ENCODE data around the gene PTPRT. TPM values are rescaled to one million over a fixed set of nuclear protein-coding genes. Genes with fewer than 3 reads are reported as not detected.

The PTPRT gene
- total RNA-seq, 1 donor from 2014 or later, result not detected

DNA sequence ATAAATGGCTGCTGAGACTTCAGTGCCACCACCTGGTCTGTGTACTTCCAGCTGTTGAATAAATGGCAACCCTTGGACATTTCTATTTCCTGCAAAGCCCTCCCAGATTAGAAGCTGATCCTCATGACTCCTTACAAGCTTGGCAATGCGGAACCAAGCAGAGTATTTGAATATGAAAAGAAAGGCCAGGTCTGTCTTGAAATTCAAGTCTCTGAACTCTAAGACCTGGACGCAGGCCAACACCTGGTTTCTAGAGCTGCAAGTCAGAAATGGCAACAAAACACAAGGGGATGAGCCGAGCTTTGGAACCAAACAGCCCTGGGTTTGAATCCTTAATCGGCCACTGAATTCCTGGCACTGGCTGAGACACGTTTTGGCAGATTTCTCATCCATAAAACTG lies 353.4 kb downstream of the PTPRT start:
- DNase-seq (ENCODE audit: low read depth in 2 of 2), result no peak

DNA sequence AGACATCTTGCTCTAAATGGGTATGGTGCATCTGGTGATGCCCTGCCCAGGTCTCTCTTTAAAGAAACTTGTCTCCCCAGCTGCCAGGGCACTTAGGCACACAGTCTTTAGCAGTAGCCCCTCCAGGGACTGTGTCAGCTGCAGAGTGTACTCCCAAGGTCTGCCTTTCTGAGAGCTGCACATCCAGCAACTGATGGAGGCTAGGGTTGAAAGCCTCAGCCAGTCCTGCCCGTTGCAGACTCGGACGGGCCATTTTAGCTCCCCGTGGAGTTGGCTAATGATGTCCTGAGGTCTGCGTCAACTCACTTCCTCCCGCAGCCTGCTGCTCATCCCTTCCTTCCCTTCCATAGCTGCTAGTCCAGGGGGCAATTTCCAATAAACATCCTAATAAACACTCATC lies 381.8 kb downstream of the PTPRT start:
- DNase-seq (ENCODE audit: low read depth in 2 of 2), result no peak

DNA sequence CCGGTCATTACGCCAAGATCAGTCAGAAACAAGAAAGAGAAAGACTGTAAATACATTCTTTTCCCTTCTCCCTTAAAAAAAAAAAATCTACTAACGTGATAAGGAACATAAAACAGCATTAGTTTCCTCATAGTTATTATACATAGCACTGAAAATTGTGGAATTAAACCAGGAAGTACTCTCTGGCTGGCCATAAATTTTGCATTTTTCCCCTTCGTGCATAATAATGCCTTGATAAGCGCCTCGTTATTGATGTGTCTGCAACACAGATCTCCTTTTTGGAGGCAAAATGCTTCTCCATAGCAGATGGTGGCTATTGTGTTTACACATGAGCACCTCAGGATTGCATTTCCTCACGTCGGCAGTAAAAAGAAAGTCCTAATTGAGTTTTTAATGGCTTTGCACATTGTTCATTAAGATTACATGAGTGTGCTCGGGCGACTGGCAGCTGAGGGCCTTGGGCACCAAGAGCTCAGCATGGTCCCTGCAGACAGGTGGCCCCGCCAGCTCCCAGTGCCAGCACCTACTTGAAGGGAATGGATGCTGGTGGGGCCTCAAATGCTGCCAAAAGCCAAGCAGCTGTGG lies 394.5 kb downstream of the PTPRT start:
- no peak for DNase-seq (ENCODE audit: low read depth in 2 of 2)

DNA sequence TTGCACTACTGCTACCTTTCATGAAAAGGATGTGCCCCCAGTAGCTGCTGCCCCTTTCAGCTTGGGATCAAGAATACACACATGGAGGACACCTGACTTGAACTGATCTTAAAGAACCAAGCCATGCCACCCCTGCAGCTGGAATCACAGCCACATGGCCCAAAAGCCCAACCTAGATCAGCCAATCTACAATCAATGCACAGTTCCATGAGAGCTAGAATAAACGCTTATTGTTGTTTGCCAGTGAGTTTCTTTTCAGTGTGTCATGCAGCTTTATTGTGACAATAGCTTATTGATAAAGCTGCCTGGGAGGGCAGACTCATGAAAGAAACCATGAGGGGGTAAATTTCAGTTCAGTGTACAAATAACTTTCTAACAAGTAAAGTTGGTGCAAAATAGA lies 397.7 kb downstream of the PTPRT start:
- DNase-seq (ENCODE audit: low read depth in 2 of 2), result no peak

DNA sequence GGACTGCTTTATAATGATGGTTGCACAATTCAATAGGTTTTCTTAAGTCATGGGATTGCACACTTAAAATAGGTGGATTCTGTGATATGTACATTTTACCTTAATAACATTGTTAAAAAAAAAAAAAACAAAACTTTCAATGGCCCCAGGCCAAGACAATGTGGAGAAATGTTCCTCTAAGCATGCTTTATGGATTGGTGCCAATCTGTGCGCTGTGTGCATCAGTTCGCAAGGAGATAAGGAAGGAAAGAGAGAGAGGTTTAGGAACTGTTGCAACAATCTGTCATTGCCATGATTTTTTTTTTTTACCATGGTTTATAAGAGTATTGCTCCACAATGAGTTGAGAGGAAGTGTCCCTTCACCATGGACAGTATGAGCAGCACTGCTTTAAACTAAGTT lies 399.6 kb downstream of the PTPRT start:
- DNase-seq (ENCODE audit: low read depth in 2 of 2), result no peak

DNA sequence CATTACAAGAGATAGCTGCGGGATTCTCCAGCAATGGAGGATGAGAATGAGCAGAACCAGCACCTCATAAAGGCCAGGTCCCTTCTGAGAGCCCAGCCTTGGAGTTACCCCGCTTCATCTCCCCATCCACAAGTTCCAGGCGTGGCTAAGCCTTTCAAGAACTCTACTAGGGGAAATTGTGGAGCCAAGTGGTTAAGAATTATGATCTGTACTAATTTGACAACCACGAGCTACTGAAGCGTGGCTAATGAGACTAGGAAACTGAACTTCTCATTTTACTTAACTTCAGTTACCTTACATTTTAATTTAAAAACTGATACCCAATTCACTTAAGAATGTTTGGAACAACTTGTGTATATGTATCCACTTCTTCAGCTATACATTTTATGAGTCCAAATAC lies 401.0 kb downstream of the PTPRT start:
- no peak for DNase-seq (ENCODE audit: low read depth in 2 of 2)

DNA sequence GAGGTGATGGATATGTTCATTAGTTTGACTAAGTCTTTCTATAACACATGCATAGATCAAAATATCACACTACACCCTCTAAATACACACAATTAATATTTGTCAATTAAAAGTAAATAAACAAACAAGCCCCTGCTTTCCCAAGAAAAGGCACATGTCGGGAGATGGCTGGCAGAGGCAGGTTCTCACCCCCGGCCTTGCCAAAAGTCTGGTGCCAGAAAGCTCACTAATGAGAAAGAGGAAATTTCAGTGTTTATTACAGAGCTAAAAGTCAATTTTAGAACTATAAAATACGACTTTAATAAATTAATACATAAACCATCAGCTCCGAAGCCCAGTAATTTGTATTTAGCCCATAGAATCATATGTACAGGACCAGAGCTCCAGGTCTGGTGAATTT lies 404.7 kb downstream of the PTPRT start:
- DNase-seq (ENCODE audit: low read depth in 2 of 2), result no peak

DNA sequence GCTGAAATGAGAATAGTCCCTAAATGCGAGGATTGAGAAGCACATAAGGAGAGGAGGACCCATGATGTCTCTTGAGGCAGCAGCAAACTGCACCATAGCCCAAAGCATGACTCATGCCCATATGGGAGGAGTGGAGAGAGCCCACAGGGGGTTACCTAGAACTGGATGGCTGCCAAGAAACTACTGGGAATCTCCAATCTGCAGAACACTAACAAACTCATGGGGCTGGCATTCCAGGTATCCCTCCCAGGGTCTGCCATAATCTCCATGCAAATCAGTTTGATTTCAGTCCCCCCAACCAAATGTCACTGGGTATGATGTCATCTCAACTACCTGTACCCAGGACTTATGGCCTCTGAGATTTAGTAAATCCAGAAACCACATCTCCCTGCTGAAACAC lies 410.5 kb downstream of the PTPRT start:
- no peak for DNase-seq (ENCODE audit: low read depth in 2 of 2)

DNA sequence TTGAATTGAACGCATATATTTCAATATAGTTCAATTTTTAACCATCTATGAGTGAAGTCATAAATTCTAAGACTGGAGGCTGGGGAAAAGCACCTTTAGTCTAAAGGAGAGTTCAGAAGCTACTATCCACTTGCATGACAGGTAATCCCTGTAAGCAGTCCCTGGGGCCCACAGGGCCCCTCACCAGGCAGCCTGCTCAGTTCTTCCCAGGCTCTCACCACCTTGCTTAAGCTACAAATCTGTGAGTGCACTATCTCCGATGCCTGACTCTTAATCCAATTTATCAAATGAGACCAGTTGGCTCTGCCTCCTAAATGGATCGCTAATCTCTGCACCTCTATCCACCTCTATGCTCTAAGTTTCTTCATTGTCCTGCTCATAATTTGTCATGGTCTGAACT lies 413.8 kb downstream of the PTPRT start:
- no peak for DNase-seq (ENCODE audit: low read depth in 2 of 2)

DNA sequence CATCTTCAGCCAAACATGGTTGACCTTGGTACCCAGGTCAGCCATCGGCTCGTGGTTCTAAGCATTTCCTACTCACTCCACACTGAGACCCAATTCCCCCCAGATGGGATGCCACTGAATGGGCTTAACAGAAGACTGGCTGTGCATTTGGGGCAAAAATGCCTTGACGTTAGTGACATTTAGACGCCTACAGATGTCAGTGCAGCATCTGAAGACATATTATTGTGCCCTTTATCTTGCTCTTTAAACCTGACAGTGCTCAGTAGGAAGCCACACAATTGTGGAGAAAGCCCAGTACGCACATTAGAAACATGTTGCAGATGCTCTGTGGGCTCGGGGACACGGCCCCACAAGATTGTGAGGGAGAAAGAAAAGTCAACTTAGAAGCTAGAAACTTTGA lies 414.7 kb downstream of the PTPRT start:
- no peak for DNase-seq (ENCODE audit: low read depth in 2 of 2)

DNA sequence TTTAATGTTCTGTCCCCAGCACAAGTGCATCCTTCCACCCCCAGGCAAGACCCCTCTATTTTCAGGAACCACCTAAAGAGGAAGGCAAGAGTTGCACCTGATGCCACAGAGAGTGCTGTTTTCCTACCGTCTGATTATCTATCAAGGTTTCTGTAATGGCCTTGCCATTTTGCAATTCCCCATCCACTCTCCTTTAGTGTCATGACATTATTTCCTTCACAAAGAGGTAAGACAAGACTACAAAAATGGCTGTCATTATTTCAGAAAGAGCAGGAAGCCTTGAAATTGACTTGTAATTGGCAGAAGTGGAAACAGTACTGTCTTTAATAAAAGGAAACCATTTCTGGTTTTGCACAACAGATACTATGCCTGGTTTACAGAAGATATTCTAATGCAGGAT lies 426.7 kb downstream of the PTPRT start:
- DNase-seq (ENCODE audit: low read depth in 2 of 2), result no peak

DNA sequence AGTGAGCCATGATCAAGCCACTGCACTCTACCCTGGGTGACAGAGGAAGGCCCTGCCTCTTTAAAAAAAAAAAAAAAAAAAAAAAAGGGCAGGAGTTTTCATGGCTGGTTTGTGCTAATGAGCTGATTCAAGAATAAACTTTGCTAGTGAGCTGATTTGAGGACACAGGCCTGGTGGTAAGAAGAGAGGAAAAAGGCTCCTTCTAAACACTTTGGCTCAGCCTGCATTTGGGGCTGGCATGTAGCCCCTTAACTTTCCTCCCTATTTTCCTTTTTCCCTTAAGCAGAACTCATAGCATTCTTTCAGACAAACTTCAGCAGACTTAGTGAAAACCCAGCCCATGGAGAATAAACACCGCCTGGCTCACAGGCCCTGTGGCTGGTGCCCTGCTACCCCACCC lies 432.7 kb downstream of the PTPRT start:
- DNase-seq (ENCODE audit: low read depth in 2 of 2), result no peak

DNA sequence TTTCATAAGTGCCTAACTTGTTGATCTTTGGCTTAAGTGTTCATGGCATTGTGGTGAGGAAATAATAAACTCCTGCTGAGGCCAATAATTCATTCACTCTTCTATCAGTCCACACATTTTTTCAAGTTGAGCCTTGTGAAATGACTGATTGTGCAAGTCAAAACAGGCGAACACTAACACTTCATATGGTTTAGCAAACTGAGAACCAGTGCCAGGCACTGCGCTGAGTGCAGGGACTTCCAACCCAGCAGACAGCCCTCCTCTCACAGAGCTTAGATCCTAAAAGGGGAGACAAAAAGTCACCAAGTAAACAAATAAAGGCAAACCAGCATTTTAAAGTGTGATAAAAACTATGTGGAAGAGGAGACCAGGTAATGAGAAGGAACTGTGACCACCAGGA lies 435.0 kb downstream of the PTPRT start:
- DNase-seq (ENCODE audit: low read depth in 2 of 2), result no peak

DNA sequence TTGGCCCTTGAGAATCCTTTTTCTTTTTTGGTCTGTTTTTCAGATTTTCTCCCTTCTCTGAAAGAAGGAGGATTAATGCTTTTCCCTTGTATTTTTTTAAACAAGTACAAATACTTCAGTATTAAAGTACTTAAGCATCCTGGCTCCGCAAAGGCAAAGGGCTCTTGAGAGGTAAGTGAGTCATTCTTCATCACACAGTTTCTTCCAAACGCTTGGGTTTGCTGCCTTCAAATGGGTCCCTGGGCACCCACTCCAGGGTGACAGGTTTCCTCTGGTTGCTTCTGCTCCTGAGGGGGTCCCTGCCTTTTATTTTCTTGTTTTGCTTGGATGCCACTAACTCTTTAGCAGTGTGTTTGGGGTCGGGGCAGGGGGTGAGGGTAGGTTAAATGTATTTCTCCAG lies 437.1 kb downstream of the PTPRT start:
- DNase-seq (ENCODE audit: low read depth in 2 of 2), result no peak

DNA sequence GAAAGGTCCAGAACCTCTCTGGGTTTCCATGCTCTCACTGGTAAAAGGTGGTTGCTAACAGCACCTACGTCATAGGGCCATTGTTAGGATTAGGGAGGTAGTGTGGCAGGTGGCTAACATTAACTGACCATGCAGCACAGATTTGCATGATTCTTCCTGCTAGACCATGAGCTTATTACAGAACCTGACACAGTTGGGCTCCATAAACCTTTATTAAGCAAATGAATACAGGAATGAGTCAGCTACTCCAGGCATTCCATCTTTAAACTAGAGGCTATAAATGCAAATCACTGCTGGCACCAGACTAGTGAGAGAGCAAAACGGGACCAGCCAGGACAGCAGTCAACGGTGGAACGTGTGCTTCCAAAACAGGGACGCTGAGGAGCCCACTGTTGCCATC lies 440.1 kb downstream of the PTPRT start:
- DNase-seq (ENCODE audit: low read depth in 2 of 2), result no peak

DNA sequence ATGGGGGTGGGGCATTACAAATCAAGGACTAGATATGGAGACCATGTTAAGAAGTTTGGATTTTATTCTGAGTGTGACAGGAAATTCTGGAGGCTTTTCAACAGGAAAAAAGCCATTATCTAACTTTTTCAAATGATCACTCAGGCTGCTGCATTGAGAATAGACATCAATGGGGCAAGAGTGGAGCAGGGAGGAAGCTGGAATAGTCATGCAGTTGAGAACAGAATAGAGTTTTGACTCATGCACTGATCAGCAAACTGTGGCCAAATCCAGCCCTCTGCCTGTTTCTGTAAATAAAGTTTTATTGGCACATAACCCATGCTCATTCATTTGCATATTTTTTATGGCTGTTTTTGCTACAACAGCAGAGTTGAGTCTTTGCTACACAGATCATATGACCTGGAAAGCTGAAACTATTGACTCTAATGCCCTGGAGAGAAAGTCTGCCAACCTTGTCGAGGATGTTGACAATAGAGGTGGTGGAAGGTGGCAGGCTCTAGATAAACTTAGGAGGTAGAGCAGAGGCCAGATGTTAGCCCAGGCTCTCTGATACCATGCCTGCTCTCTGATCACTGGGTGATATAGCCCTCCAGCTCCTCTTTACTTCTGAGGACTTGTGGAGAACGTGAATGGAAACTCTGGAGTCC lies 441.8 kb downstream of the PTPRT start:
- DNase-seq (ENCODE audit: low read depth in 2 of 2), result no peak

DNA sequence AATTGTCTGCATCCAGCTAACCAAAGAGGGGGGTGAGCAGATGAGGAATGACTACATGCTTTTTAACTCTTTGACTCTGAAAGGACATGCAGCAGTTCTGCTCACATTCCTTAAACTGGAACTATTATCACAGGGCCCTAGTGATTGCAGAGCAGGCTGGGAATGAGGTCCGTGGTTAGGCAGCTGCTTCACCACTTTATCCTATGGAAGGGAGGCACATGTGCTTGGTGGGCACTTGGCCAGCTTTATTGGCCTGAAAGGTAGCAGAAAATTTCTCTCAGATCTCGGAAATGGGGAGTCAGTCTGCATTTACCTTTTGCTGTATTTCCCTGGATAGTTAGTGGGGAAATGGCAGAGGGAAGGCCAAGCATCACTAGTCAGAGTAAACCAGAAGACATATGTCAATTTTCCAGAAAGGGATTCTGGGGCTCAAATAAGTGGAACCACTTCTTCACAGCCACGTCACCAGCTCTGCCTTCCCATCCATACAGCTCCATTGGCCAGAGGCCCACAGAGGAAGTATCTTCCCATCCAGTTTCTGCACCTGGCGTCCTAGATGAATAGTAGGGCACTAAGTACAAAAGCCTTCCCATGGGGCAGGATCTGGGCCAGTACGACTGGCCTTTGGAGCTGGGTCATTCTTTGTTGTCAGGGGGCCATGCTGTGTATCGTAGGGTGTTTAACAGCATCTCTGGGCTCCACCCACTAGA lies 444.8 kb downstream of the PTPRT start:
- DNase-seq (ENCODE audit: low read depth in 2 of 2), result no peak

DNA sequence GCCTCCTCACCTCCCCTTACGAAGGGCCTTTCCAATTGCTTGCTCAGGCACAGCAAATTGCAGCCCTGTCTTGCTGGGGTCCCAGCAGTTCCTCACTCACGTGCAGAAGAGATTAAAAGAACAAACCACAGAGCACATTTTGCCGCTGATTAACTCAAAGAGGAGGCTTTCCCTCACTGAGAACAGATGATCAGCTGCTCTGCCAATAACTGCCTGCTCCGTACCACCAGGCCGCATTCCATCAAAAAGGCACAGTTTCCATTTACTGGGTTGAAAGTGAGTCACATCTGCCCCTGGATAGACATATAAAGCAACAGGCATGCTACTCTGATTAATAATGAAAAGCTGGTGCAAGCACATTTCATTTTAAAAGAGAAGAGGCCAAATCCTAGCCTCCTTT lies 446.8 kb downstream of the PTPRT start:
- no peak for DNase-seq (ENCODE audit: low read depth in 2 of 2)

DNA sequence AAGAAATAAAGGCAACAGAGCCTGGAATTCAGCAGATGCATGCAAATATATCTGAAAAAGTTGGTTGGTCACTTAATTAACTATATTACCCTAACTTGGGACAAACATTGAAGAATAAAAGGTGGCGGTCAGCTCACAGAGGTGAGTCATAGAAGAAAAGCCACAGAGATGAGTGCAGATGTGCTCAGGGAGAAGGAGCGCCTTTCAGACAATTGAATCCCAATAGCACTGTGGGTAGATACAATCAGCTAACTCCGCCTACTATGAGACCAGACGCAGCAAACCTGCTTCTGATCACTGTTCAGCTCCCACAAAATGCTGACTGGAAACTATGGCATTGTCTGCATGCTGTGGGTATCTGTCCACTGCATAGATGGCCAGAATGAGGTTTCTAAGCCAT lies 447.8 kb downstream of the PTPRT start:
- no peak for DNase-seq (ENCODE audit: low read depth in 2 of 2)

DNA sequence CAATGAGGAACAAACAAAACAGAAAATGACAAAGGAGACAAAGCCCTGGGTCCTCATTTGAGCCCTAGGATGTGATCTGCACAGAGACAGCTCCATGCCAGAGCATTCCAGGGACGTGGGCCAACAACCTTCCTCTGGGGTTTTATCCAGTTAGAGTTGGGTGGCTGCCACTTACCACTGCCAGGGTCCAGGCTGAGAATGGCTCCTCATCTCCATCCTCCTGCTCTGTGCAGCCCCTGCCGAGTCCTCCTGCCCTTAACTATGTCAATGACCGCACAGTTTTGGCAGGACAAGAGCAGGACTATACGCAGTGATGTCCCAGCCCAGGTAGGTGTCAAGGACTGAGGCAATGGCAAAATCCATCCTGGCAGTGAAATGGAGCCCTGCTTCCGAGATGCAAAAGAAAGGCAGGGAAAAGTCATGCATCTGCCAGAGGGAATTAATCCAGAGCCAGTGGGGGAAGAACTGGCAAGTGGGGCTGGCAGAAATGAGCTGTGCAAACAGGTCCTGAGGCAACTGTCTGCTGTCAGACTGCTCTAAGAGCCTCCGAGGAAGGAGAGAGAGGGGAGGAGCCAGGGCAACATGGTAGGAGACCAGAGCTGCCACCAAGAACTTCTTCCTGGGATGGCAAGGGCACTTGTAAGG lies 449.4 kb downstream of the PTPRT start:
- no peak for DNase-seq (ENCODE audit: low read depth in 2 of 2)

DNA sequence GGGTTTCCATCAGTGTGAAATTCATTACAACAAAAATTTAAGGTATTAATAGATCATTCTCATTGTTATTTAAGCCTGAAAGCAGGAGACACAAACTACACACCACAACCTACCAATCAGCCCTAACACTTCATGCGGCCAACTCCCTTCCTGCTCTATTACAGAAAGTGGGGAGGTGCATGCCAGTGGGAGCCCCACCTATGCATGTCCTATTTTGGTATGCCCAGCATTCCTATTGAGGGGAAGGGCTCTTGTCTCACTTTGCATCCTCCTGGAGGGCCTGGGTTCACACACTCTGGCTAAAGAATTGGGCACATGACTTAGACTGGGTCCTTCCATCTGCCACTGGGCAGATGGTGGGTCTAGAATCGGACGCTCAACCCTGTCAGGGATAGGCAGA lies 450.0 kb downstream of the PTPRT start:
- no peak for DNase-seq (ENCODE audit: low read depth in 2 of 2)

DNA sequence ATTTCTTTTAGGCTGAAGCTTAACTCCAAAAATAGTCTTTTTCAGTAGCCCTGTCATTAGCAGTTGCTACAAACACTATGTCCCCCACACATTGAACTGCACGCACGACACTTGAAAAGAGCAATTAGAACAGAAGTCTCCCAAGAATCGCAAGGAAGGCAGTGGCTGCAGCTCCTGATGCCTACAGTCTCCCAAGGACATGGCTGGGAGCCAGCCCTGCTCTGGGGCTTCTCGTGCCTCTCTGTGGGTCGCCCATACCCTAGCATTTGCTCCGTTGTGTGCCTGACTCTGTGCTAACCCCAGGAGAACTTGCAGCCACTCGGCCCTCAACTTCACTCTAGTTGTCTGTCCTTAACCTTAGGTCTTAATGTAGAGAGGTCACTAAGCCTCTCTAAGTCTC lies 454.2 kb downstream of the PTPRT start:
- DNase-seq (ENCODE audit: low read depth in 2 of 2), result no peak
